Hematopoietic multipotent progenitor cell treated with erythropoietin and hydrocortisone succinate and interleukin-3 and kit ligand, for 4 days (in vitro differentiated cells): ENCODE results near the gene GRAMD1A.

Experiments
- DNase-seq: peaks from one replicate; pipeline ENCODE4 v3.0.0-alpha.2; 2015

Gene GRAMD1A

DNA sequence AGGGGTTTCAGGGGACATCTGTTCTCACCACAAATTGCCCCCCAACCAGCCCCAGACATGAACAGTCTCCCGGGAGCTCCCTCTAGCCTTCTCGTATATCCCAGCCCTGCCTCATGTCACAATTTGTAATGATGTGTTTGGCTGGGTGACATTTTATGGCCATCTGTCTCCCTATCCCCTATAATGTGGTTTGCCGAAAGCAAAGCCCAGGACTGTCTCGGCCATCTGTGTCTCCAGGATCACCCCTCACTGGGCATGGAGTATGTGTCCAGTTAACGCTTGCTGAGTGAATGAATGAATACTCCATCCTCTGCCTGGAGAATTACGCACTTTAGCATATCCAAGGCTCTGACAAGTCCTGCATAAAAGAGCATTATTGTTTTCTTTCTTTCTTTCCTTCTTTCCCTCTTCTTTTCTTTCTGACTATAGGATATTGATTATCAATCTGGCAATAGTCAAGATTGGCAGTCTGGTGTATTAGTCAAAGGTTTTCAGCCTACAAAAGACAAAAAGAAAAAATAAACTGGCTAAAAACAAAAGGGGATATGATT, 56.5 kb downstream of the GRAMD1A start:
- no peak for DNase-seq

DNA sequence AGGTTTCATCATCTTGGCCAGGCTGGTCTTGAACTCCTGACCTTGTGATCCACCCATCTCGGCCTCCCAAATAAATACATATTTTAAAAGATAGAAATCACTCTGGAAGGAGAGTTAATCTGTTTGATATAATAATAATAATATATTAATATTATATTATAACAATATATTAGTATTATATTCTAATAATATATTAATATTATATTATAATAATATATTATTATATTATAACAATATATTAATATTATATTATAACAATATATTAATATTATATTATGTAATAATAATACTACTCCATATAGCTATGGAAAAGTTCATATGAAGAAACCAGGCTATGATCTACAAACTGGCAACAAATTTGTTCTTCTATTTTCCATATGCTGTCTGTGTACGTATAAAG, 58.2 kb downstream of the GRAMD1A start:
- DNase-seq: no peak

DNA sequence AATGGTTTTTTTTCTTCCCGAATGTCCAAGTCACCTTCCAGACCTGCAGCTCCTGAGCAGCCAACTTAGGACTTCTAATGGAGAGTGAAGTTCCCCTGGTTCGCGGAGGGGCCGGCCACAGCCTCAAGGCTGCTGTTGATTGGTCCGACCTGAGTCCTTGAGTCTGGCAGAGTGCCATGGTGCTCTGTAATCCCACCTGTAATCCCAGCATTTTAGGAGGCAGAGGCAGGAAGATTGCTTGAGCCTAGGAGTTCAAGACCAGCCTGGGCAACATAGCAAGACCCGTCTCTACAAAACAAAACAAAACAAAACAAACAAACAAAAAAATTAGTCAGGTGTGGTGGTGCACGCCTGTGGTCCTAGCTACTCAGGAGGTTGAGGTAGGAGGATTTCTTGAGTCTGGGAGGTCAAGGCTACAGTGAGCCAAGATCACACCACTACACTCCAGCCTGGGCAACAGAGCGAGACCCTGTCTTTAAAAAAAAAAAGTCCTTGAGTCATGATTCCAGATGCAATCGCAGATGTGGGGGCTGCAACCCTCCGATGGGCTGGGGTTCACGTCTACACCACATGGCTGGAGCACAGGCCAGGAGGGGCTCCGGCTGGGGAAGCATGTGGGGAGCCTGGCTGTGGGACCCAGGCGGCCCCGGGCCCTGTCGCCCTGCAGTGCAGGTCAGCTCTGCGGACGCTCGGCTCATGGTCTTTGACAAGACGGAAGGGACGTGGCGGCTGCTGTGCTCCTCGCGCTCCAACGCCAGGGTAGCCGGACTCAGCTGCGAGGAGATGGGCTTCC, 59.1 kb downstream of the GRAMD1A start:
- DNase-seq: no peak

DNA sequence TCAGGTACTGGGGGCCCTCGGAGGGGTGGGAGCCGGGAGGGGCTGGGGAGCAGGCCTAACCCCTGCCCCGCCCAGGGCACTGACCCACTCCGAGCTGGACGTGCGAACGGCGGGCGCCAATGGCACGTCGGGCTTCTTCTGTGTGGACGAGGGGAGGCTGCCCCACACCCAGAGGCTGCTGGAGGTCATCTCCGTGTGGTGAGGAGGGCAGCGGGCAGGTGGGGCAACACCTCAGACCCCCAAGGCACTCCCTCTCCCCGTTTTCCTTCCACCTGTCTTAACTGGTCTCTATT, 59.6 kb downstream of the GRAMD1A start:
- no peak for DNase-seq

DNA sequence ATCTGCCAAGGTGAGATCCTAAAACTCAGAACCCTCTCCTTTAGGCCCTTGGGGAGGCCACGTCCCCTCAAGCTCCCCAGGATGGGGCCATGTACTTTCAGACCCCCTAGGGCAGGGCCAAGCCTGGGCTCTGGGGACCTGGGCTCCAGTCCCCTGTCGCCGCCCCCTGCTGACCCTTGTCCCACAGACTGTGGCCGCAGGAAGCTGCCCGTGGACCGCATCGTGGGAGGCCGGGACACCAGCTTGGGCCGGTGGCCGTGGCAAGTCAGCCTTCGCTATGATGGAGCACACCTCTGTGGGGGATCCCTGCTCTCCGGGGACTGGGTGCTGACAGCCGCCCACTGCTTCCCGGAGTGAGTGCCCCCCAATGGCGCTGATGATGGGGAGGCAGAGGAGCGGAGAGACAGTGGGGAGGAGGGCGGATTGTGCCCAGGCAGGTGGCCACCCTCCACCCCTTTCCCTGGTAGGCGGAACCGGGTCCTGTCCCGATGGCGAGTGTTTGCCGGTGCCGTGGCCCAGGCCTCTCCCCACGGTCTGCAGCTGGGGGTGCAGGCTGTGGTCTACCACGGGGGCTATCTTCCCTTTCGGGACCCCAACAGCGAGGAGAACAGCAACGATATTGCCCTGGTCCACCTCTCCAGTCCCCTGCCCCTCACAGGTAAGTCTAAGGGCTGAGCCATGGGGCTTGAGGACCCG, 60.2 kb downstream of the GRAMD1A start:
- no peak for DNase-seq

DNA sequence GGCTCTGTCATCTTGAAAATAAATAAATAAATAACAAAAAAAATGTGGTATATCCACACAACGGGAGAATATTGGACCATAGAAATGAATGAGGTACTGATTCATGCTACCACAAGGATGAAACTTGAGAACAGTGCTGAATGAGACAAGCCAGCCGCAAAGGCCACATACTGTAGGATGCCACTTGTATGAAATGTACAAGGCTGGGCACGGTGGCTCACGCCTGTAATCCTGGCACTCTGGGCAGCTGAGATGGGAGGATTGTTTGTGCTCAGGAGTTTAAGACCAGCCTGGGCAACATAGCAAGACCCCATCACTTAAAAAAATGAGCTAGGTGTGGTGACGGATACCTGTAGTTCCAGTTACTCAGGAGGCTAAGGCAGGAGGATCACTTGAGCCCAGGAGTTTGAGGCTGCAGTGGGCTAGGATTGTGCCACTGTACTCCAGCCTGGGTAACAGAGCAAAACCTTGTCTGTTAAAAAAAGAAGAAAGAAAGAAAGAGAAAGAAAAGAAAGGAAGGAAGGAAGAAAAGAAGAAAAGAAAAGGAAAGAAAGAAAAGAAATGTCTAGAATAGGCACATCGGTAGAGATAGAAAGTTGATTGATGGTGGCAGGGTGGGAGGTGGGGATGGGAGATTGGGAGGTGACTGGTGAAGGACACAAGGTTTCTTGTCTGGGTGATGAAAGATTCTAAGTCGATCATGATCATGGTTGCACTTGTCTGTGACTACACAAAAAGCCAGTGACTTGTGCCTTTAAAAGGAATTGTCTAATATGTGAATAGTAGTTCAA, 61.7 kb downstream of the GRAMD1A start:
- DNase-seq: no peak

DNA sequence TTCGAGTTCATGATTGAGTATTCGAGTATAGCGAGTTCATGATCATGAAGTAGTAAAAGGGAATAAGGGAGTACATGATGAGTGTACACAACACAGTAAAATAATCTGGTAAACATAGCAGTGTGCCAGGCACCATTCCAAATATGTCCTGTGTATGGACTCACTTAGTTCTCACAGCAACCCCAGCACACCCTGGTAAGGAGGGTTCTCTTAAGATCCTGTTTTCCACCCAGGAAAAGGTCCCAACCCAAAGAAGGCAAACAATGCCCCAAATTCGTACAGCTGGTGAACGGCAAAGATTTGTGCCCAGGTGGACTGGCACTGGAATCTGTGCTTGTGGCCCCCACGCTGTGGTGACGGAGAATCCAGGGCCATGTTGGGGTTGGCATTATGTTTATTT, 62.8 kb downstream of the GRAMD1A start:
- DNase-seq: no peak

DNA sequence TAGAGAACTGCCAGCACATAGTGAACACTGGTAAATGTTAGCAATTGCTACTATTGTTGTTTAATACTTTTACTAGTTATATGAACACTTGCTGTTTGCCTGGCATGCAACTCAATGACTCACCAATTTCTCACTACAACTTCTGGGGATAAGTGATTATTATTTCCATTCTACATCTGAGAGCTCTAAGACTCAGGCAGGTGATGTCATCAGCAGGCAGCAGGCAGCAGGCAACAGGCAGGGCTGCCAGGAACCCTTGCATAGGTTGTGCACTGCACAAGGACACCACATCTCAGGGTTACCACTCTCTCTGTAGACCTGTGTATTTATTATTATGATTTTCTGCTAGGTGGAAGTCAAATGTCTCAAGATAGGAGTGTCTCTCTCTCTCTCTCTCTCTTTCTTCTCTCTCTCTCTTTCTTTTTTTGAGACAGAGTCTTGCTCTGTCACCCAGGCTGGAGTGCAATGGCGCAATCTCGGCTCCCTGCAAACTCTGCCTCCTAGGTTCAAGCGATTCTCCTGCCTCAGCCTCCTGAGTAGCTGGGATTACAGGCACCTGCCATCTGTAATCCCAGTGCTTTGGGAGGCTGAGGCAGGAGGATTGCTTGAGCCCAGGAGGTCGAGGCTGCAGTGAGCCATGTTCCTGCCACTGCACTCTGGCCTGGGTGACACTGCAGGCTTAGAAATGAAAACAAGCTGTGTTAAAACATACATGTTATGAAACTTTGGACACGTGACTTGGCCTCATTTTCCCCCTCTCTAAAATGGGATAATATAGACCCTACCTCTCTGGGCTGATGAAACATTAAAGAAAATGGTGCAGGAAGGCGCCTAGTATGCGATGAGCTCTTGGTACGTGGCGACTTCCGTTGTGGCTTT, 64.1 kb downstream of the GRAMD1A start:
- peak; percentile 41 for DNase-seq

DNA sequence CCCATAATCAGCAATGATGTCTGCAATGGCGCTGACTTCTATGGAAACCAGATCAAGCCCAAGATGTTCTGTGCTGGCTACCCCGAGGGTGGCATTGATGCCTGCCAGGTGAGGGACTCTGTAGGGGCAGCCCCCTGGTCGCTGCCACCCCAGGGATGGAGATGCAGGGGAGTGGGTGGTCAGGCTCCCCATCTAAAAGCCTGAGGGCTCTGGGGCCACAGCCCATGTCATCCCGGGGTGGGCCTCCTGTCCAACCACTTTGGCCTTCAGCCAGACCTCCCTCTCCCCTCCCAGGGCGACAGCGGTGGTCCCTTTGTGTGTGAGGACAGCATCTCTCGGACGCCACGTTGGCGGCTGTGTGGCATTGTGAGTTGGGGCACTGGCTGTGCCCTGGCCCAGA, 65.5 kb downstream of the GRAMD1A start:
- DNase-seq: no peak

DNA sequence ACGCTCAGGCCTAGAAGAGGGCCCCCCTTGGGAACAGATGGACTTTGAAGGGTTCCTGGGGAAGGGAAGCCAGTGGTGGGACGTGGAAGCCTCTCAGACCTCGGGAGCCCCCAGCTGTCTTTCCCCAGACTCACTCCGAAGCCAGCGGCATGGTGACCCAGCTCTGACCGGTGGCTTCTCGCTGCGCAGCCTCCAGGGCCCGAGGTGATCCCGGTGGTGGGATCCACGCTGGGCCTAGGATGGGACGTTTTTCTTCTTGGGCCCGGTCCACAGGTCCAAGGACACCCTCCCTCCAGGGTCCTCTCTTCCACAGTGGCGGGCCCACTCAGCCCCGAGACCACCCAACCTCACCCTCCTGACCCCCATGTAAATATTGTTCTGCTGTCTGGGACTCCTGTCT, 66.0 kb downstream of the GRAMD1A start:
- no peak for DNase-seq

DNA sequence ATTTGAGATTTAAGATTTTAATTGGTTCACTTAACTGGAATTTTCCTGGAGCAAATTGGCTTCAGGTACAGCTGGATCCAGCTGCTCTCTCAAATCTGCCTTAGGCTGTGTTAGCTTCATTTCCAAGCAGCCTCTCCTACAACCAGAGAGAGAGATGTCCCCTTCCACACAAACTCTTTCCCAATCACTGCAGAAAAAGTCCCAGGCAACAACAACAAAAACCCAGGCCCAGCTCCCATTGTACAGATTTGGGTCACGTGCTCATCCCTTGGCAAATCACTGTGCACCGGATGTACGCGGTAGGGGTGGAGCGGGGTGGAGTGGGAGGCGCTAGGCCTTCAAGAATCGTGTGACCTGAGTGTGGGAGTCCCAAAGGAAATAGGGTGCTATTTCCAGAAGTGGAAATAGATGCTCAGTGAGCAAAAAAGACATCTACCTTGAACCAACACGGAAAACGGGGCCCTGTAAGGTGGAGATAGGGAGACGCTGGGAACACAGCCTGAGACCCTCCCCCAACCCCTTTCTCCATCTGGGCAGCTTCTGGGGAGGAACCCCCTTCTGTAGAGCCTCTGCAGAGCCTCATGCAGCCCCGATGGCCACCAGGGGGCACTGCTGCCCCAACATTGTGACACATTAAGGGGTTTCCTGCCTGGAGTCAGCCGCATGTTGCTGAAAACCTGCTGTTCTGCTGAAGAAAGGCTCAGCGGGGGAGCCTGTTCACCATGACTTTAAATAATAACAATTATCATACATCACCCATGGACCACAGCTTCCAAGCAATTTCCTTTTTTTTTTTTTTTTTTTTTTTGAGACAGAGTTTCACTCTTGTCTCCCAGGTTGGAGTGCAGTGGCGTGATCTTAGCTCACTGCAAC, 66.8 kb downstream of the GRAMD1A start:
- peak; percentile 95 for DNase-seq

DNA sequence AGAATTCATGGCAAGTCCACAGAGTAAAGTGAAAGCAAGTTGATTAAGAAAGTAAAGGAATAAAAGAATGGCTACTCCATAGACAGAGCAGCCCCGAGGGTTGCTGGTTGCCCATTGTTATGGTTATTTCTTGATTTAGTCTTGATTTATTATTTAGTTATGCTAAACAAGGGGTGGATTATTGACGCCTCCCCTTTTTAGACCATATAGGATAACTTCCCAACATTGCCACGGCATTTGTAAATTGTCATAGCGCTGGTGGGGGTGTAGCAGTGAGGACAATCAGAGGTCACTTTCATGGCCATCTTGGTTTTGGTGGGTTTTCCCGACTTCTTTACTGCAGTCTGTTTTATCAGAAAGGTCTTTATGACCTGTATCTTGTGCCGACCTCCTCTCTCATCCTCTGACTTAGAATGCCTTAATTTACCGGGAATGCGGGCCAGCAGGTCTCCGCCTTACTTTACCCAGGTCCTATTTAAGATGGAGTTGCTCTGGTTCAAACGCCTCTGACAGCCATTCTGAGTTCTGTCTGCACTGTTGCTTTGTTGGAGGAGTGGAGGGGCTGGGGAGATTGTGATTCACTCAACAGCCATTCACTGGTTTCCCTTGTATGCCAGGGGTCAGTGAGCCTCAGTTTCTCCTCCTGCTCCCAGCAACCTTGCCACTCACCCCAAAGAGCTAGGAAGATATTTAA, 69.0 kb downstream of the GRAMD1A start:
- DNase-seq: no peak

DNA sequence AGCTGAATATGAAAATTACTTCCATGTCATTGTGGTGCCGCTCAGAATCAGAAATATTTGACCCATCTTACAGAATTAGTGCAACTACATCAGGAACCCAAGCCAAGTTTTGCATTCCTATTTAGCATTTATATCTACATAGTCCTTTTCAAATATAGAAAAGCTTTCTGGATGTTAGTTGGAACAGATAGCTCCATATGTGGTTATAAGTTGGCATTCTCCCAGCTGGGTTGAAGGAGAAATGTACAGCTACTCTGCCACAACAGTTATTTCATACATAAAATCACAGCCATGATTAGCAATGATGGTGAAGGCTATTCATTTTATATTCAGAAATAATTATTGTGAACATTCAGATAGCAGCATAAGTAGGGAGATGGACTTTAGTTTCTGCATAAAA, 69.6 kb downstream of the GRAMD1A start:
- DNase-seq: peak; percentile 37

DNA sequence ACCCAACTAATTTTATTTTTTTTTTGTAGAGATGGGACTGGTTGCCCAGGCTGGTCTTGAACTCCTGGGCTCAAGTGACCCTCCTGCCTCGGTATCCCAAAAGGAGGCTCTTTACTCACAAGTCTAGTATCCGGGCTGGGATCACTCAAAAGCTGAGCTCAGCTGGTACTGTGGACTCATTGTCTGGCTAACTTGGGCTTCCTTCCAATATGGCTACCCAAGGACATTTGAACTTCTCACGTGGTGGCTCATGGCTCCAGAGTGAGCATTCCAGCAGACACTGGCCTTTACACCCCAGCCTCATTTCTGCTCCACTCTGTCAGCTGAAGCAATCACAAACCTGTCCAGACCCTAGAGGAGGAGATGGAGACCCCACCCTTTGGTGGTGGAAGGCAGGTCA, 70.3 kb downstream of the GRAMD1A start:
- DNase-seq: no peak

DNA sequence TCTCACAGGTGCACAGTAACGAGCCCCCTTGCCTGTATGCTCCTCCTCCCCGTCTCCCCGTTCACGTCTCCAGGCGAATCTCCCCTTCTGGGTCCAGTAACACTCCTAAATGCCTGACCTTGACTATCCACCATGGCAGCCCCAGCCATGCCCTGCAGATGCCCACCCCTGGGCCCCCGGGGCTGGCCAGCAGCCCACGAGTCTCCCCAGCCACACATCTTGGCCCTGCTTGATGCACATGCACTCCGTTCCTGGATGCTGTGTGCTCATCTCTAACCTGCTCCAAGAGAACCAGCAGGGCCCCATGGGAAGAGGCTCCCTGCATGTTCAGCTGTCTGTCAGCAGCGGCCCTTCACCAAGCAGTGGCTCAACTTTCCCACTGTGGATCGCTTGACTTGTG, 73.4 kb downstream of the GRAMD1A start:
- no peak for DNase-seq

DNA sequence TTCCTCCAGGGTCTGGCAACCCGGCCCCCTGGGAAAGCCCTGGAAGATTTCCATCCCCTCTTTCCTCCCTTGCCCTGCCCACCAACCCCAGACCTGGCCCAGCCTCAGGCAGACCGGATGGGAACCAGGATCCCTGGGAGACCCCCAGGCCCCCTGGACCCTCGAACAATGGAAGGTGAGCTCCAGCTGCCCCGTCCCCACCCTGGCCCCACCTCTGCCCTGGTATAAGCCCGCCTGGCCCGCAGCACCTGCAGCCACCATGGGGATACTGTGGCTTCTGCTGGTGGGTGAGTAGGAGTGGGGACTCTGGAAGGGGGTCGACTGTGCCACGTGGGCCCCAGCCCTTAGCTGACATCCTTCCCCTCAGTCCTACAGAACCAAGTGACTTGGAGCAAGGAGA, 73.8 kb downstream of the GRAMD1A start:
- DNase-seq: no peak

DNA sequence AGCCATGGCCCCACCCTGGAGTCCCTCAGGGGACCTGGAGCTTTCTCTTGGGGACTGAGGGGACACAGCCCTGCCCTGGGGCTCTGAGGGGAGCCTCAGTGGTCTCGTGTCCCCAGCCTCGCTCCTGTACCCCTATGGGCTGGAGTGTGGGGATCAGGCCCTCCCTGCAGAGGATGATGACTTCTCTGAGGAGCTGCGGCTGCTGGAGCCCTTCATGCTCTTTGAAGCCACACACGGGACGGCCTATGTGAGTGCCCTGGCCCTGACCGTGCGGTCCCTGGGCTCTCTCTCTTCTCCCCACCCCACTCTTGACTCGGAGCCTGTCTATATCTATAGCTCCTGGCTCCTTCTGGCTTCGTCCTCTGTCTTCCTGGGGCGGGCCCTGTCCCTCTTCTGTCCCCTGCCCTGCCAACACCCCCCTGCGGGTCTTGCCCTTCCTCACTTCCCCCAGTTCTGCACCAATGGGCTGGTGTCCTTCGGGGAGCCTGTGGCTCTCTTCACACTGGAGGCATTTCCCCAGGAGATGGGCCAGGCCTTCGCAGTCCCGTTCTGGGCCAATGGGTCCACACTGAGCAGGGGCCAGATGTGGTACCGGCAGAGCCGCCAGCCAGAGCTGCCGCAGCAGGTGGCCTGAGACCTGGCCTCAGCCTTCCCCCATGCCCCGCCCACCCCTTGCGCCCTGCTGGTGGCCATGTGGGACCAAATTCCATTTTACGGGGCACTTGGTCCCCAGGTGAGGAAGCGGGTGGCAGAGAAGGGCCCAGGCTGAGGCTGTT, 74.5 kb downstream of the GRAMD1A start:
- no peak for DNase-seq

DNA sequence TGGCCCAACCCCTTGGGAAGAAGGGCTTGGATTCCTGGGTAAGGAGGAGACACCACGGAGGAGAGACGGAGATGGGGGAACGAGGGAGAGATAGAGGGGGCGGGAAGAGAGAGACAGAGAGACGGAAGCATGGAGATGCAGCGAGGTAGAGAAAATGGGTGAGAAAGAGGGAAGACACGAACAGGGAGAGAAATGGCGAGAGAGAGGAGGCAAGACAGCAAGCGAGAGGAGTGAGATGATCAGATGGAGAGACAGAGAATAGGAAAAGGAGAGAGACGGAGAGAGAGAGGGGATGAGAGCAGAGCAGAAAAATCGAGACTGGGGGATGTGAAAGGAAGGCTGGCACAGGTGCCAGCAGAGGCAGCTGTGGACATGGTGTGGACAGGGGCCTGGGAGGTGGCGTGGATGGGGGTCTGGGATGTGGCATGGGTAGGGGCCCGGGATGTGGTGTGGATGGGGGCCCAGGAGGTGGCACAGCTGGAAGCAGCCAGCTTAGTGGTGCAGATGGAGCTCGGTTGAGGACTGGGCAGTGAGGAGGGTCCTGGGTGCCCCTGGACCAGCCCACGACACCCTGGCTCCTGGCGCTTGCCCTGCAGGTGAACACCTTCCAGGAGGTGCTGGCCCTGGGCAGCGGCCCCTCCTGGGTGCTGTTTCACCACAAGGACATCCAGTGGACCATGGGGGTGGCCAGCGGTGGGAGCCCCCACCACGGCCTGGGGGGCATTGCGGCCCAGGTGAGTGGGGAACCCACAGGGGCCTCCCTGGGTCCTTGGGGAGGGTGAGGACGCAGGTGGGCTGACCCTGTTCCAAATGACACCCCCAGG, 75.3 kb downstream of the GRAMD1A start:
- no peak for DNase-seq

DNA sequence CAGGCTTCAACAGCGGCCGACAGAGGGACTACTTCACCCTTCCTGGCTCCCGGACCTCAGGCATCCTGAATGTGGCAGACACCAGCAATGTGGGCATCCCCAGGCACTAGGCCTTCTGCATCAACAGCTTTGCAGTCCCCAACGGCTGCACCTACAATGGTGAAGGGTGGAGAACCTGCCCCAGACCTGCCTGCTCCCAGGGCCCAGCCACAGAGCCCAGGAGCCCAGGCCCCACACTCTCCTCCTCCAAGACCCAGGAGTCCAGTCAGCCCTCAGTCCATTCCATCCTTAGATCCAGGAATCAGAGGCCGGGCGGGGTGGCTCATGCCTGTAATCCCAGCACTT, 75.9 kb downstream of the GRAMD1A start:
- DNase-seq: no peak
